HUES6 (cell line): ENCODE results near the gene UBR3.
"Not testable (repeated sequence)": the region's sequence is repeated elsewhere in the genome, so short reads cannot be mapped to it uniquely, and the experiment has no call there.

ENCODE experiments used
- H3K27ac ChIP-seq: 2 replicates; pipeline ENCODE4 v1.7.0; 2013; ENCODE audit warnings: low read depth, mild to moderate bottlenecking, low read length, inconsistent platforms
- H3K27me3 ChIP-seq: 2 replicates; pipeline ENCODE4 v1.6.1; 2013; ENCODE audit warnings: low read length; ENCODE audit not compliant: control insufficient read depth, insufficient read depth
- H3K36me3 ChIP-seq: 2 replicates; pipeline ENCODE4 v1.6.1; 2013; ENCODE audit warnings: low read length; ENCODE audit not compliant: control insufficient read depth, insufficient read depth
- H3K4me1 ChIP-seq: 2 replicates; pipeline ENCODE4 v1.6.1; 2013; ENCODE audit warnings: low read length; ENCODE audit not compliant: control insufficient read depth, insufficient read depth
- H3K4me3 ChIP-seq: 2 replicates; pipeline ENCODE4 v1.5.1; 2013; ENCODE audit warnings: low read depth, low read length
- H3K9ac ChIP-seq: one replicate; pipeline ENCODE4 v1.6.1; 2013; ENCODE audit warnings: mild to moderate bottlenecking, low read length
- H3K9me3 ChIP-seq: 2 replicates; pipeline ENCODE4 v1.6.1; 2013; ENCODE audit warnings: low read depth, low read length; ENCODE audit not compliant: control insufficient read depth, insufficient read depth

The UBR3 gene

GRCh38 chr2:169848959-169849693, 21.9 kb downstream of the UBR3 start:
- not testable (repeated sequence) for H3K27me3 ChIP-seq, H3K27ac ChIP-seq, H3K9ac ChIP-seq, H3K36me3 ChIP-seq, H3K9me3 ChIP-seq, H3K4me3 ChIP-seq, H3K4me1 ChIP-seq

GRCh38 chr2:169849710-169850109, 22.5 kb downstream of the UBR3 start:
- H3K4me3 ChIP-seq: no peak overlapping the region
- H3K36me3 ChIP-seq: 0 out of 2 replicates have a peak, but pooled peaks cover 5% of the 10 kb centered on the region
- H3K4me1 ChIP-seq: no peaks in the 10 kb centered on the region
- H3K27ac ChIP-seq: no peak overlapping the region
- no peak overlapping the region for H3K9ac ChIP-seq
- no peaks in the 10 kb centered on the region for H3K27me3 ChIP-seq
- H3K9me3 ChIP-seq: peaks cover 3% of the 10 kb centered on the region; the same call in 1 of the 2 replicates

- peaks cover 11% of the 10 kb centered on the region; the same call in 1 of the 2 replicates for H3K9me3 ChIP-seq
- H3K4me3 ChIP-seq: no peak overlapping the region
- H3K27me3 ChIP-seq: no peaks in the 10 kb centered on the region
- 0 out of 2 replicates have a peak, but pooled peaks cover 5% of the 10 kb centered on the region for H3K36me3 ChIP-seq
- H3K4me1 ChIP-seq: no peaks in the 10 kb centered on the region
- H3K27ac ChIP-seq: no peak overlapping the region
- no peak overlapping the region for H3K9ac ChIP-seq
Measured at GRCh38 chr2:169853041-169853668, 25.9 kb downstream of the UBR3 start.

- not testable (repeated sequence) for H3K9me3 ChIP-seq, H3K36me3 ChIP-seq, H3K9ac ChIP-seq, H3K4me1 ChIP-seq, H3K27ac ChIP-seq, H3K27me3 ChIP-seq, H3K4me3 ChIP-seq
Measured at GRCh38 chr2:169855281-169856258, 28.3 kb downstream of the UBR3 start.

- Histone ChIP-seq H3K27me3 (no peaks in the 10 kb centered on the region), H3K9me3 (peaks cover 8% of the 10 kb centered on the region; the same call in 1 of the 2 replicates), H3K9ac (no peak overlapping the region), H3K36me3 (no peaks in the 10 kb centered on the region), H3K27ac (no peak overlapping the region), H3K4me3 (no peak overlapping the region), H3K4me1 (no peaks in the 10 kb centered on the region)
Measured at GRCh38 chr2:169859423-169859822, 32.2 kb downstream of the UBR3 start.

- Histone ChIP-seq H3K9ac (no peak overlapping the region), H3K36me3 (no peaks in the 10 kb centered on the region), H3K27me3 (no peaks in the 10 kb centered on the region), H3K4me1 (no peaks in the 10 kb centered on the region), H3K4me3 (no peak overlapping the region), H3K9me3 (peaks cover 6% of the 10 kb centered on the region; the same call in 1 of the 2 replicates), H3K27ac (no peak overlapping the region)
Measured at GRCh38 chr2:169860149-169860548, 32.9 kb downstream of the UBR3 start.

- H3K4me3 ChIP-seq: no peak overlapping the region
- H3K4me1 ChIP-seq: peaks cover 5% of the 10 kb centered on the region; the same call in 1 of the 2 replicates
Measured at GRCh38 chr2:169862816-169863215, 35.6 kb downstream of the UBR3 start.

GRCh38 chr2:169865492-169865891, 38.2 kb downstream of the UBR3 start:
- H3K27me3 ChIP-seq: no peaks in the 10 kb centered on the region
- H3K9me3 ChIP-seq: no peaks in the 10 kb centered on the region
- no peaks in the 10 kb centered on the region for H3K36me3 ChIP-seq
- H3K4me3 ChIP-seq: no peak overlapping the region
- H3K4me1 ChIP-seq: peaks cover 14% of the 10 kb centered on the region
- H3K9ac ChIP-seq: no peak overlapping the region
- no peak overlapping the region for H3K27ac ChIP-seq

More at GRCh38 chr2:169862816-169863215, 35.6 kb downstream of the UBR3 start:
- Histone ChIP-seq H3K36me3 (no peaks in the 10 kb centered on the region), H3K27ac (no peak overlapping the region), H3K27me3 (no peaks in the 10 kb centered on the region), H3K9me3 (0 out of 2 replicates have a peak, but pooled peaks cover under 1% of the 10 kb centered on the region), H3K9ac (no peak overlapping the region)

GRCh38 chr2:169866230-169866629, 39.0 kb downstream of the UBR3 start:
- peaks cover 14% of the 10 kb centered on the region for H3K4me1 ChIP-seq
- H3K36me3 ChIP-seq, H3K9me3 ChIP-seq, H3K4me3 ChIP-seq, H3K27ac ChIP-seq, H3K27me3 ChIP-seq, H3K9ac ChIP-seq: not testable (repeated sequence)

GRCh38 chr2:169867579-169867978, 40.3 kb downstream of the UBR3 start:
- Histone ChIP-seq H3K27ac (no peak overlapping the region), H3K9ac (no peak overlapping the region), H3K36me3 (no peaks in the 10 kb centered on the region), H3K4me1 (peaks cover 14% of the 10 kb centered on the region), H3K4me3 (no peak overlapping the region), H3K9me3 (no peaks in the 10 kb centered on the region), H3K27me3 (no peaks in the 10 kb centered on the region)
